Stimulated activated CD8-positive, alpha-beta memory T cell treated with anti-CD3 and anti-CD28 coated beads, Interleukin-7, amount 100 ng/mL, for 48 hours (primary cell): Measurements from ENCODE around the gene UGT3A2.
"Not testable (repeated sequence)": the region's sequence is repeated elsewhere in the genome, so short reads cannot be mapped to it uniquely, and the experiment has no call there.

Experiments
- DNase-seq, 2 donors: peaks; one replicate each; pipeline ENCODE4 v3.0.0-alpha.2; 2020; ENCODE audit warnings: low read depth in 1 of 2; ENCODE audit errors: extremely low read depth in 1 of 2

Gene UGT3A2

DNA sequence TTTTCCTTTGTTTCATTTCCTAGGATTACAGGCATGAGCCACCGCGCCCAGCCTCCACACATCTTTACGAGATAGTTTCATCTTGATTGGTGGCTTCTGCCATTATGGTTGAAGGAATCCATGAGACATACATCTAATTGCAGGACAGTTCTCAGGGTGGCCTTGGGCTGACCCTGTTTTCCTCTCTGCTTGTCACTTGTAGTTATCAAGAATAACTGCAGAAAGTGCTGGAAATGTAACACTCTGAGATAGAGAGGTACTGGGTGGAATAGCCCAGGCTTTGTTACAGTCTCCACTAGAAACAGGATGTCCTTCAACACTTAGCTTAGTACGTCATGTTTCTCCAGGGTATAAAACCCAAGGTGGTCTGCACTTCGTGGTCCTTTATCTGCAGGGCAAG lies 10.7 kb downstream of the UGT3A2 start:
- no peak for DNase-seq

DNA sequence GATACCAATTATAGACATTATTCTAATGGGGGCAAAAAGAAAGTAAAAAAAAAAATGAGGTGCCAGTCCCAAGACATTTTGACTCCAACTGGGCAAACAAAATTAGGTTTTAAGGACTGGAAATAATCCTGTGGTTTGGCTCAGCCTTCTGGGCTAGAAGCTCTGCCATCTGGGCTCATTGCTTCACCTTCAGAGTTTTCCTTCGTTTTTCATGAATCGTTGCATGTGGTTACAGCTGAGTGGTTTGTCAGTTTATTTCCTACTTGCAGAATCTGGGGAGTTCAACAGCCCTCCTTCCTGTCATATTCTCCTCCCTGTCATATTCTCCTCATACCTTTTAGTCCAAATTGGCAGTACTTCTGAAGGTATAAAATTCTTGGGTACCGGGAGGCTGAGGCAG lies 12.0 kb downstream of the UGT3A2 start:
- DNase-seq, result no peak

DNA sequence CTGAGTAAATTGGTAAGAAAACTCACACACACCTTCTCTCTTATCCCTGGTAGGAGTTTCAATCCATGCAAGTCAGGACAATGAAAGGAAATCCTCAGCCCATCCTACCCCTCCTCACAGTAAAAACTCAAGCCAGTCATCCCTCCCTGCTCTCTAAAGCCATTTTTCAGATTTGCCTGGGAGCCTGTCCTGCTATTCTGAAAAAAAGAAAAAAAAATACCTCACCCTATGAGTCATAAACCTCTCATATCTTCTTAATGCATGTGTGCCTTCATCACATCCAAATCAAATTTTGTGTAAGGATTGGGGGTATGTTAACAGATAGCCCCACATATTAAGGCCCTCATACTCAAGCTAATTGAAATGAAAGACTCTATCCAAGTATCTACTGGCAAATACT lies 14.1 kb downstream of the UGT3A2 start:
- no peak for DNase-seq

DNA sequence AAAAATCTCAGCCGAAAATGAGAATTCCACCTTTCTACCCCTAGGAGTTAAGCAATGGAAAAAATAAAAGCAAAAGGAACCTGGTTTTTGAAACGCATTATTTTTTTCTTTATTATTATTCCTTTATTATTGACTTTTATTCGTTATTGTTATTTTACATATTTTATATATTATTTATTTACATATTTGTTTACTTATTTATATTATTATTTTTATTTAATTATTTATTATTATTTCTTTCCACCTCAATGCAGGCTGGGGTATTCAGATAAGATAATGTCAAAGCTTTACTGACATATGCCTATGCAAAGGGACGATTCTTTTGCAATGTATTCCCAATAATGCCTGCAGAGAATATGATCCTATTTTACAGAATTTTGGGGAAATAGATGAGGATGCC lies 16.7 kb downstream of the UGT3A2 start:
- no peak for DNase-seq

DNA sequence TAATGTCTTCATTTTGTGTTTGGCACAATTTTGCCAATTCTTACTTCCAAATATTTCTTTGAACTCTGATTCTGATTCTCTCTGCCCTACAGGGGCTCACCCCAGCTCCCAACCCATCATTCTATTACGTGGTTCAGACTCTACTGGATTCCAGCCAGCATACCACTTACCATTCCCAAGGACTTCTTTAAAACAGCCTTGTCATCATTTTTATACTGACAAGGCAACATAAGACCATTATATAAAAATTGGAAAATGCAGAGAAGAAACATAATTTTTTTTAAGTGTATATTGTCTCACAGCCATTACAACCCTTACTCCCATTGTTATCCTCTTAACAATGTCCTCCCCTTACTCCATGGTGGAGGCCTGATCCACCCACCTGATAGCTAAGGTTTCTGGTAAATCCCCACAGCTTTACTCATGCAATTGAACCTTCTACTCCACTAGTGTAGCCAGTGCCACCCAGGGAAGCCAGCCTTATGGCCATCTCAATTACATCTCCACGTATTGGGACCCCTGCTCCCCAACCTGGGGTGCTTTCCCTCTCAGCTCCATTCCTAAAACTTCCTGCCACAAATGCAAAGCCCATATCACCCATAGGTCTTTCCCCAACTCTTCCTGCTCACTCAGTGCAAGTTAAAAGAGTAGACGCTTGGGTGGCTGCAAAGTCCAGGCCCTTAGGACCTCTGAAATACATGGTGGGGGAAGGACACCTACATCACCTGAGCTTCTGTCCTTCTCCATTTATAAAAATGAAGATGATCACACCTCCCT lies 19.1 kb downstream of the UGT3A2 start:
- DNase-seq, result no peak

DNA sequence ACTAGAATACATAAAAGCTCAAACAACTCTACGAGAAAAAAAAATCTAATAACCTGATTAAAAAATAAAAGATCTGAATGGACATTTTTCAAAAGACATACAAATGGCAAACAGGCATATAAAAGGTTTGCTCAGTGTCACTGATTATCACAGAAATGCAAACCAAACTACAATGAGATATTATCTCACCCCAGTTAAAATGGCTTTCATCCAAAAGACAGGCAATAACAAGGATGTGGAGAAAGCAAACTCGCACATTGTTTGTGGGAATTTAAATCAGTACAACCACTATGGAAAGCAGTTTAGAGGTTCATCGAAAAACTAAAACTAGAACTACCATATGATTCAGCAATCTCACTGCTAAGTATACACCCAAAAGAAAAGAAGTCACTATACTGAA lies 20.8 kb downstream of the UGT3A2 start:
- DNase-seq, result no peak

DNA sequence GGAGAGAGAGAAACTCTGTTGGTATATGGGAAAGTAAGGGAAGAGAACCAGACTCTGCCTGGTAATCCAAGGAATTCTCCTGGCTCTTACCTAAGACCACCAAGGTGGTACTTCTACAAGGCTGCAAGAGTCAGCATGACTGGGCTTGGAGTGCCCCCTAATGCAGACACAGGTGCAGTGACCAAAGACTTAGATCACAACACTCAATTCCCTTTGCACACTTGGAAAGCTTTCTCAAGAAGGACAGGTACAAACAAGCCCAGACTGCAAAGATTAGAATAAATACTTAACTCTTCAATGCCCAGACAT lies 25.2 kb downstream of the UGT3A2 start:
- DNase-seq, result no peak

DNA sequence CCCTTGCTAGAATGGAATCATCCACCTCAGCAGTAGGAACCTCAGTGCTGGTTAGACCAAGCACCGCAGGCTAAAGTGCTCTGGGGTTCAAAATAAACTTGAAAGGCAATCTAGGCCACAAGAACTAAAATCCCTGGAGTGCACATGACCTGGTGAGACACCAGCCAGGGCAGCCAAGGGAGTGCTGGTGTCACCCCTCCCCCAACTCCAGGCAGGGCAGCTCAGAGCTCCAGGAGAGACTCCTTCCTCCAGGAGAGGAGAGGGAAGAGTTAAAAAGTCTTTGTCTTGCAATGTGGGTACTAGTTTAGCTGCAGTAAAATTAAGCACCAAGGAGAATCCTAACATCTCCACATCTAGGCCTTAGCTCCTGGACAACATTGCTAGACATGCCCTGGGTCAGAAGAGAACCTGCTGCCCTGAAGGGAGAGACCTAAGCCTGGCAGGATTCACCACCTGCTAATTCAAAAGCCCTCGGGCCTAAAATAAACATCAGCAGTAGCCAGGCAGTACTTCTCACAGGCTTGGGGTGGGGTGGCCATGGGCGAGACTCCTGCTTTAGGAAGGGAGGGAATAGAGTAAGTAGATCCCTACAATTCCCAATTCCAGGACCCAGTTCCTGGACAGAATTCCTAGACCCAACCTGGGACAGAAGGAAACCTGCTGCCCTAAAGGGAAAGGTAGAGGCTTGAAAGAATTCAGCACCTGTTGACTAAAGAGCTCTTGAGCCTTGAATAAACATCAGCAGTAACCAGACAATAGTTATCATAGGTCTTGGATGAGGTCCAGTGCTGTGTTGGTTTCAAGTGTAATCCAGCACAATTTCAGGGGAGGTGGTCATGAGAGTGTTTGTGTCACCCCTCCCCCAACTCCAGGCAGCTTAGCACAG lies 25.8 kb downstream of the UGT3A2 start:
- no peak for DNase-seq

DNA sequence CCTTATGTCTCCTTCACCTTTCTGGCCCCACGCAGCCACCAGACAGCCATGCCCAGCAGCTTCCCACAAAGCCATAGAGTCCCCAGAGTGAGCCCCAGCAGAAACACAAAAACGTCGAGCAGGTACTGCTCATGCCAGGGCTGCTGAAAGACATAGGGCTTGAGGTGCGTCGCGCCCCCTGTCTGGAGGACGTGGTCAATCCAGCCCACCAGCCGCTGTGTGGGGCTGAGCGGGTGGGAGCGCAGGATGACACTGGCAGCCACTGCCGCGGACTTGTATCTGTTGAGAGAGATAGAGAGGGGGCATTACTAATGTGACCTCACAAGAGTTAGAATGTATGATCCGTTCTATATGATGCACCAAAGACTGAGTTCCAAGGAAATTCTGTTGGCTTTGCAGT lies 31.0 kb downstream of the UGT3A2 start:
- no peak for DNase-seq

DNA sequence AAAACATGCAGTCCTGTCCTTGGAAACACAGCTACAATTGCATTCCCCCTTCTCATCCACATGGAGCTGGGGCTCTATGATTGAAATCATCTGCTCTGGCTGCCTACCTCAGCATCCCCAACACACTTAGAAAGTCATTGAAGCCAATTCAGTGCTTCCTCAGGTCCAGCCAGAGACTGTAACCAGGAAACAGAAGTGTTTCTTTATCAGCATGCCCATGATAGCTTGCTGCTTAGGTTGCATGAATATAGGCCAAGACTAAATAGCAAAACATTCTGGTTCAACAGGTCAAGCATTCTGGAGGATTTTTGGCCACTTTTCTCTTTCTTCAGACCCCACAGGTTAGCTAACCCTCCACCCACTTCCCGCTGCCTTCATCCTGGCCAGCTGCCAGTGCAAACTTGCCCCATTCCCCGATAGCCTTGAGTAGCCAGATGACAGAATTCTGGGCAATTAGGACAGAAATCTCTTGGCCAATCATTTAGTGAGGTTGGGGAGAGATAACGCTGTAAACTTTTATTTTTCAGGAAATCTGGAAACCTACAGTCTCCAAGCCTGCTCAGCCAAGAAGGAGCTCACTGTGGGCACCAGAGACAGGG lies 32.0 kb downstream of the UGT3A2 start:
- not testable (repeated sequence) for DNase-seq

DNA sequence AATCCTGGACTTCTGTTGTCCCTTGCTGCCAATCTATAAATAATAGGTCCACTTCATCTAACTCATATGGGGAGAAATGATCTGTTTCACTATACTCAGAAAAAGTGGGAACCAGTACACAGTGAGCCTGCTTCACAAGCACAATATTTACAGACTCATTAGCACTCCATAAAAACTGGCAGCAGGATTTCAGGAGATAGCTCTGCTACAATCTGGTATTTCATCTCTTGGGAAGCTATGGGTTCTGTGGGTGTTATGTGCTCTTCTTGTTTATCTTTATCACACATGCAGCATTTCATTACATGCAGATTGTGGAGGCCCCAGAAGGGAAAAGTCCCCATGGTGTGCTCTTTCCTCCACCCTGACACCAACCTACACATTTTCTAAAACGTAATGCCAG lies 33.2 kb downstream of the UGT3A2 start:
- no peak for DNase-seq

DNA sequence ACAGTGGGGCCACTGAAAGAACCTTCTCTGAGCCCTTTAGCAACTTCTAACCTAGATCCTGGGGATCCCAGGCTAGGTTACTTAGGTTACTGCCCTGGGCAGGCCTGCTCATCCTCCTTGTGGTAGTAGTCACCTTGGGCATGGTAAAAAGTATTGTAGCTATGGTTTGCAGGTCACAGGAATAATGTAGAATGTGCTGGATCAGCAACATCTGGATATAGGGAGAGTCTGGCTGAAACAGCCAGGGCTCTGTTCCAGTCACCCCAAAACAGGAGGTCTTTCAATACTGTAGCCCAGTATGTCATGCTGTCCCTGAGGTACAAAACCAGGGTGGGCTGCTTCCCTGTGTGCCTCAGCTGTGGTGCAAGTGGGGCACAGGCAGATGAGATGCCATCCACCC lies 33.6 kb downstream of the UGT3A2 start:
- DNase-seq, result no peak

DNA sequence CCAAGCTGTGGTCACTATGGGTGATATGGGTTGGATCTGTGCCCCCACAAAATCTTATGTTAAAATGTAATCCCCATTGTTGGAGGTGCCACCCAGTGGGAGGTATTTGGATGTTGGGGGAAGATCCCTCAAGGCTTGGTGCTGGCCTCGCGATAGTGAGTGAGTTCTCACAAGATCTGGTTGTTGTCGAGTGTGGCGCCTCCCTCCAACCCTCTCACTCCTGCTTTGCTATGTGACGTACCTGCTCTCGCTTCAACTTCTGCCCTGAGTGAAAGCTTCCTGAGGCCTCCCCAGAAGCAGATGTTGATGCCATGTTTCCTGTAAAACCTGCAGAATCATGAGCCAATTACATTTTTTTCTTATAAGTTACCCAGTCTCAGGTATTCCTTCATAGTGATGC lies 35.5 kb downstream of the UGT3A2 start:
- DNase-seq, result no peak

DNA sequence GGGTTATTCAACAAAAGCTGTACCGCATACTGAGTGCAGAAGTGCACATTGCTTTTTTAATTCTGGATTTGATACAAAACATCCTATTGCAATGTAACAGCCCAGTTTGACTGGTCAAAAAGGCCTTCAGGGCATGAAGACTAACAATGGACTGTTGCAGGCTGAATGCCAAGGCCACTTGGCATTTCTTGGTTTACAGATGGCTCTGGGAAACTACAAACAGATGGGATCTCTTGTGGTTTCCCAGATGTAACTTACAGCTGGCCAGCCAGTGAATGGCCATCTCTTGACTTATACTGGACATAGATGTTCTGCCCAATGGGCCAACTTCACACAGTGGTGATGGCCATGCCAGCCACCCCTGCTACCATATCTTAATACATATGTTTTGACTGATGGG lies 36.8 kb downstream of the UGT3A2 start:
- no peak for DNase-seq

DNA sequence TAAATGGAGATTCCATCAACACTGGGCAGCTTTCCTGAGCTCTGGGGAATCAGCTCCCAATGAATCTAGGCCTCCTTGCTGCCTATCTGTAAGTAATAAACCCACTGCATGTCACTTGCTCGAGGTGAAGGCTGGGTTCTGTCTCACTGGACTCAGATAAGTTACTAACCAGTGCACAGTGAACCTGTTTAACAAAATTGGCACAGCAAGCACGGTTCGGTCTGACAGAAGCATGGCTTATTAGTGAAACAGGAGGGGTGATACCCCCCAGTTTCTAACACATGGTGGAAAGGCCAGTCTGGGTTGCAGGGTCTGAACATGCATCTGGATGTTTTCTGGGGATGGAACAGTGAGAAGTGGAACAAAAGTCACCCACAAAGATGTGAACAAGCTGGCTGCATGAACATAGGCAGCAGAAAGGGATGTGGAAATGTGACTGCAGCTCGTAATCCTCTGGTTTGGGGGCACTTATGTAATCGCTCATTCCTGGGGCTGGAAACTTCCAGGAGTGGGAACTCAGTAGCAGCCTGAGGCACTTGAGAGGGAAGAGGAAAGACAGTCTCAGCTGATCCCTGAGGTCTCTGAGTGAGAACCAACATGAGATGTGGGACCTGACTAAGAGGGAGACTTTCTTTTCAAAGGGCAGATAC lies 37.7 kb downstream of the UGT3A2 start:
- DNase-seq, result no peak

DNA sequence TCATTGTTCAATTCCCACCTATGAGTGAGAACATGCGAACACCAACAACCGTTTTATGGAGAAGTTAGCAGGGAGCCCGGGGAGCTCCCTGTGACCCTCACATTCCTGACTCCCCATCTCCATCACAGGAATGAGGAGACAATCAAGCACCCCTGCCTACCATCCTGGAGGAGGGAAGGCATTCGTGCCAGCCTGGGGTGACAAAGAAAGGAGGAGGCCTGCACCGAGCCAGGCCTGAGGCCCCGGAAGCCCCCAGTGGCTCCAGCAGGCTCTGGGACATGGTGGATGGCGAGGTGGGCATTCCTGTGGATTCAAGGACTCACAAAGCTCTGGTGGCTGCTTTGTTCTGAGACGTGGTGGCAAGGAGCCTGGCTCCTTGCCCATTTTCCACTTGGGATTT lies 39.0 kb downstream of the UGT3A2 start:
- no peak for DNase-seq

DNA sequence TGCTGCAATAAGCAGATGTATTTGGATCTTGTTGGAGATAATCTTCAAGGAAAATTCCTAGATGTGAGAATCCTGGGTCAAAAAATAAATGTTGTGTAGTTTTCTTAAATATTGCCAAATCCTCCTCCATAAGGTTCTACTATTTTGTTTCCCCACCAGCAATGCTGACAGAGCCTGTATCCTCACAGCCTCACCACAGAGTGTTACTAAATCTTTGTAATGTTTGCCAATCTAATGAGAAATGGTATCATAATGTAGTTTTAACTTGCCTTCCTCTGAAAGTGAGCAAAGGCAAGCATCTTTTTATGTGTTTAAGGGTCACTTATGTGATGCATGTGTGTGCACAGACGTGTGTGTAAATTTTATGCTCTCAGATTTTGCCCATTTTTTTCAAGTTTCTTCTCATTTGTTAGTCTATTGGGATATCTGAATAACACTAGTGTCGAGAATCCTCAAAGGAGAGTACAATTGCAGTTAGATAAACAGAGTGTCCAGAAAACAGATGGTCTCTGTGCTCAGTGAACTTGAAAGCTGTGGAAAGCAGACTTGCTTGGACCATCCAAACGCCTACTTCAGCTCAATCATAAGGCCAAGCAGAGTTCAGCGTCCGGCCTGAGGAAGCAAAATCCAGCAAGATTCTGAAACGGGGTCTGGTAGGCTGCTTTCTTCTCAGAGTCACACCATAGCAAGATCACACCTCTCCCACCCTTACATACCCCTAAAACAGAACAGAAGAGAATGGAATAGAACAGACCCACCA lies 39.8 kb downstream of the UGT3A2 start:
- no peak for DNase-seq

DNA sequence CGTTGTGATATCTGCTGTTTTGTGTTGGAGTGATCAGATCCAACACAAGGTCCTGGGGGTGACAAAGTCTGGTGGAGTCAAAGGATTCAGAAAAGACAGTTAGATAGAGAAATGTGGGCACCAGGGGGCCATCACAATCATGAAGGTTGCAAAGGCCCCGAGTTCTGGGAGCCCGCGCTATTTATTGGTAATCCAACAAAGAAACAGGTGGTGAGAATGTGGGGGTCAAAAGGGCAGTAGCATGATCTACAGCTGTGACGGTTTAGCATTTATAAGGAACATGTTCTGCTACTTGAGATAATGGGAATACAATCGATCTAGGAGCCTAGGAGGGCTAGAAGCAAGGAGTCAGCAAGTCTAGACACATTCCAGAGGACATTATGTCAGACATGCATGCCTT lies 44.4 kb downstream of the UGT3A2 start:
- not testable (repeated sequence) for DNase-seq

DNA sequence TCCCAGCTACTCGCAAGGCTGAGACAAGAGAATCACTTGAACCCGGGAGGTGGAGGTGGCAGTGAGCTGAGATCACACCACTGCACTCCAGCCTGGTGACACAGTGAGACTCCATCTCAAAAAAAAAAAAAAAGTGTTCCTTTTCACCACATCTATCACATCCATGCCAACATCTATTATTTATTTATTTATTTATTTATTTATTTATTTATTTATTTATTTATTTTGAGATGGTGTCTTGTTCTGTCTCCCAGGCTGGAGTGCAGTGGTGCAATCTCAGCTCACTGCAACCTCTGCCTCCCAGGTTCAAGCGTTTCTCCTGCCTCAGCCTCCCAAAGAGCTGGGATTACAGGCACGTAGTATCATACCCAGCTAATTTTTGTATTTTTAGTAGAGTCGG lies 47.1 kb downstream of the UGT3A2 start:
- DNase-seq, result not testable (repeated sequence)

DNA sequence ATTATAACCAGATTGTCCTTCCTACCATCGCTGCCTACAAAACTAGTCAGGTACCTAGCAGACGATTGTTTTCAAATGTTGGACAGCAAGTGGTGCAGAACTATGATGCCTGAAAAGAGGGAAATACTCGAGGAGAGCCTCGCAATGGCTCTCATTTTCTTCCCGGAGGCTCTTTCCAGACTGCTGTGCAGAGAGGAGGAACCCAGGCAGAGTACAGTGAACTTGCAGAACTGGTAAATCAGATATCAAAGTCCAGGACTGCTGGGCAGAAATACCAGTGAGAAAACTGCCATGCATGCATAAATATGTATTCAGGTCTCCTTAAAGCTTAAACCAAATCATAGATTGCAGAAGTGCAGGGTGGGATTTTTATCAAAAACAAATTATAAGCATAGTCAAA lies 49.1 kb downstream of the UGT3A2 start:
- DNase-seq, result no peak

DNA sequence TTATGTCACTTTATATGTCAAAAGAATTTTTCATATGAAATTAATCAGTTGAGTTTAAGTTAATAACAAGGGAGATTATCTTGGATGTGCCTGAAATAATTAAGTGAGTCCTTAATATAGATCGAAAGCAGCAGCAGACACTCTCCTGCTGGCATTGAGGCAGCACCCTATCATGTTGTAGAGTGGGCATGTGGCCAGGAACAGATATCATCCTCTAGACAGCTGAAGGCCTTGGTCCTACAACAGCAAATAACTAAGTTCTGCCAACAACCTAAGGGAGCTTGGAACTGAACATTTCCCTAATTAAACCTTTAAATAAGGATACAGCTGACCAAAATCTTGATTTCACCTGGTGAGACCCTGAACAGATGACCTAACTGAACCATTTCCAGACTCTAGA lies 49.7 kb downstream of the UGT3A2 start:
- DNase-seq, result no peak
